CD4-positive, alpha-beta T cell treated with Interleukin-17A for 1 hour (primary cell): Measurements from ENCODE around the gene DMKN.
A peak's percentile ranks its signal among the peaks of the same experiment; 100 is the strongest.
"Not testable (repeated sequence)": the region's sequence is repeated elsewhere in the genome, so short reads cannot be mapped to it uniquely, and the experiment has no call there.

Experiments
- DNase-seq: peaks from one replicate; pipeline ENCODE4 v3.0.0-alpha.2; 2020

DMKN gene

DNA sequence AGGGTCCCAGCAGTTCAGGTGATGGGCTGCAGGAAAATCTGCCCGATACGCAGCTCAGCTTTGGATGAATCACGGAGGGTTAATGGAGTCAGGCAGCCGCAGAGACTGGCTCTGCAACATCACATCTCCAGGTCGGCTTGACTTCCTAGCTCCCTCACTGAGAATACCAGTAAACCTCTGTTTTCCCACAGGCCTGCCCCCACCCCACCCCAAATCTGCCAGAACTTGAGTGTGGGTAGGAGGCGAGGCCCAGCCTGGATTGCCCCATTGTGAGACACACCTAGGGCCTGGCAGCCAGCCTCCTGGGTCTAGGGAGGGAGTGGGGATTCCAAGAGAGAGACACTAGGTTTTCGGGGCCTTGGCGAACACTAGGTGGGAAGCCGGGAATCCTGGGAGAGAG, 19.5 kb downstream of the DMKN start:
- DNase-seq, result no peak

DNA sequence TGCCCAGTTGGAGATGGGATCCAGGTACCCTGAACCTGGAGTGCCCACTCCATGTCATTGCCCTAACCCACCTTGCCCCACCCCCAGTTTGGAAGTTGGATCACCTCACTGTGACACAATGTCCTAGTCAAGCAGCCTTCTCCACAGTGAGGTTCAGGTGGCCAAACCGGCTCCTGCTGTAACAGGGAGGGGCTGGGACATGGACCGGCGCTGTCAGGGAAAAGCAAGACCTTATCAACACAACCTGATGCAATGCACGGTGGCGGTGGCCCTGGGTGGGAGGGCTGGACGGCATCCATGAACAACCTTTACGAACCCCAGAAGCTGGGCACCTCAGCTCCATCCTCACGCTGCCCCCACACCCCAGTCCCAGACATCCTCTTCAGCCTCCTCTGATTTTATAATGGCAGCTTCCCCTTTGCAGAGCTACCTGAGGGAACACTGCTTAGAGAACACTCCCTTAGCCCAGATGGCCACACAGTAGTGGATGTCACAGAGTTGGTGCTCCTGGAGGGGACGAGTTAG, 21.6 kb downstream of the DMKN start:
- DNase-seq, result no peak

DNA sequence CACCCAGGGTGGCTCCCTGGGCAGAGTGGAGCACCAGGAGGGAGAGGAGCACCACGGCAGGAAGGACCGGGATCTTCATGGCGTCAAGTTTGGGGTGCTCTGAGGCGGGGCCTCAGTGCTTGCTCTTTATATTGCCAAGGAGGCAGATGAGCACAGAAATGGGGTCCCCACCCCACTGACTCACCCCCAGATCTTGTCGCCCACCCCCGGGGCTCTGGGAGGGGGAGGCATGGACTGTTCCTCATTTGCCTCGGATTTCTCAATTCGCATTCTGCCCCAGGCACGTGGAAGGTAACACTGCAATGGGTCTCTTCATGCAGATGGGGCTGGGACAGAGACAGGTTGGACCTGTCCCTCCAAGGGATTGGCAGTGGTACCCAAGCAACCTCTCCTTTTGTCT, 23.1 kb downstream of the DMKN start, which contains the start of gene KRTDAP:
TSS of gene KRTDAP (minus strand) at position 101 of the 400 bp plus-strand sequence. CDS start at position 79, 22 bp downstream.
- no peak for DNase-seq

- DNase-seq, result no peak
These were observed 24.8 kb downstream of the DMKN start for GRCh38 chr19:35488677-35489076.

GRCh38 chr19:35487656-35488182, 25.7 kb downstream of the DMKN start:
- DNase-seq, result no peak

GRCh38 chr19:35486268-35486708, 27.2 kb downstream of the DMKN start:
- no peak for DNase-seq

- DNase-seq, result no peak
These were observed 29.0 kb downstream of the DMKN start for GRCh38 chr19:35484252-35485036.

GRCh38 chr19:35483089-35483488, 30.4 kb downstream of the DMKN start:
- DNase-seq, result no peak

DNA sequence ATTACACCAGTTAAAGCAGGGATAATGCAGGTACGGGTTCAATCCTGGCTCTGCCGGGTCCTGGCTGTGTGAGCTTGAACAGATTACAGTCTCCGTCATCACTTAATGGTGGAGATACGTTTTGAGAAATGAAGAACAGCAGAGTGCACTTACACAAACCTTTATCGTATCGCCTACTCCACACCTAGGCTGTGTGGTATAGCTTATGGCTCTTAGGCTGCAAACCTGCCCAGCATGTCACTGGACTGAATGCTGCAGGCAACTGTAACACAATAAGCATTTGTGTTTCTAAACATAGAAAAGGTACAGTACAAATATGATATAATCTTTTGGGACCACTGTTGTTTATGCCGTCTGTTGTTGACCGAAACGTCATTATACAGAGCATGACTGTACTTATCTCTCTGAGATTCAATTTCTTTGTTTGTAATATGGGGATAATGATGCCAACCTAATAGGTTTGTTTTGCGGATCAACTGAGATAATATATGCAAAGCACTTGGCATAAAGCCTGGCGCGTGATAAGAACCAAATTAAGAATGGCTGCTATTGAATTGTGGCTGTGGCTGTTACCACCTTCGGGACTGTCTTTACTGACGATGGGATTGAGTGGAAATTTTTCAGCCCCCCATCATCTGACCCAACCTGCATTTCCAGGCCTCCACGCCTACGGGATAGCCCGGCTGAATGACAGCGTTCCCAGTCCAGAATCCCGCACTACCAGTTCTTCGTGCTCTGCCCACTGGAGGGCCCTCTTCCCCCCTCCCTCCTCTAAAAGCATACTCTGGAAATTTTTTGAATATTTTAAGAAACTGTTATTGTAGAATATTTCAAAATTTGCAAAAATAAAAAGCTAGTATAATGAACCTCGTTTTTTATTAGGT, 34.4 kb downstream of the DMKN start:
- no peak for DNase-seq

DNA sequence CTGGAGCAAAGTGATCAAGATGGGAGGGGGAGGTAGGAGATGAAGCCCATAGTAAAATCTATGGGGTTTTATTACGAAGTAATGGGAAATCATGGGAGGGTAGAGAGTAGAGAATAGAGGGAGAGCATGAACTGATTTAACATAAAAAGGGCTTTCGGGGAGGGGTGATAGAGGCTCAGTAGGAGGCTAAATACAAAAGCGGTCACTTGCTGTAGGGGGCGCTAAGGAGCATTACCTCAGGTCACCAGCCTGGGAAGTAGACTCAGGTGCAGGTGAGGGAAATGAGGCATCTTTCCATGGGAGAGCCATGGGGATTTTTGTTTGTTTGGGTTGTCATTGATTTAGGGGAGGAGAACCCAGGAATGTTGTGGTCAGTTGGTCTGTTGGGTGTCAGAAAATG, 37.3 kb downstream of the DMKN start:
- no peak for DNase-seq

GRCh38 chr19:35474594-35474993, 38.9 kb downstream of the DMKN start:
- DNase-seq, result not testable (repeated sequence)

DNA sequence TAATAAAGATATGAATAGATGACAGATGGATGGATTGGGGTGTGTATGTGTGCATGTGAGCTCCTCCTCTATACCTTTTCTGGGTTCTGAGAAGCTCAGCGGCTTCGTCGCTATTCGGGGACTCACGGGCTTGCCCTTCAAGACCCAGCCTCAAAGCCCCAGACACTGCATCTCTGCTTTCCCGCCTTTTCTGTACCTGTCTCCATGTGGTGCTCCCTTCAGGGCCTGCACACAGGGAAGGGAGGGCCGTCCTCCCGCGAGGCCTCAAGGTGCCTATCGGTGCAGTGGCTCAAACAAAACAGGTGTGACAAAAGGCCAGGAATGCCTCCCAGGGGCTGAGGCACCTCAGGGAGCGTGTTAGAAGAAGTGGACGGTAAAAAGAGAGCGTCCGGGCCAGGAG, 39.3 kb downstream of the DMKN start:
- no peak for DNase-seq

- DNase-seq, result no peak
These were observed 41.5 kb downstream of the DMKN start for GRCh38 chr19:35471946-35472345.

DNA sequence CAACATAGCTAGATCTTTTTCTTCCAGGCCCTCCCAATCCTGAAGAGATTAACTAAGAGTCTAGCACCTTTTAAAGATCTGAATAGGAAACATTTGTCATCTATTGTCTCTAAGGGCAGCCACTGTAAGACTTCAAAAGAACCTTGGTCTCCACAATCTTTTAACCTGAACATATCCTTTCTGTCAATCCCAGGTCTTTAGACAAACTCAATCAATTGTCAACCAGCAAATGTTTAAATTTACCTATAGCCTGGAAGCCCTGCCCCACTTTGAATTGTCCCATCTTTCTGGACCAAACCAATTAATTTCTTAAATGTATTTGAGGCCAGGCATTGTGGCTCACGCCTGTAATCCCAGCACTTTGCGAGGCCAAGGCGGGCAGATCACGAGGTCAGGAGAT, 42.4 kb downstream of the DMKN start:
- not testable (repeated sequence) for DNase-seq

DNA sequence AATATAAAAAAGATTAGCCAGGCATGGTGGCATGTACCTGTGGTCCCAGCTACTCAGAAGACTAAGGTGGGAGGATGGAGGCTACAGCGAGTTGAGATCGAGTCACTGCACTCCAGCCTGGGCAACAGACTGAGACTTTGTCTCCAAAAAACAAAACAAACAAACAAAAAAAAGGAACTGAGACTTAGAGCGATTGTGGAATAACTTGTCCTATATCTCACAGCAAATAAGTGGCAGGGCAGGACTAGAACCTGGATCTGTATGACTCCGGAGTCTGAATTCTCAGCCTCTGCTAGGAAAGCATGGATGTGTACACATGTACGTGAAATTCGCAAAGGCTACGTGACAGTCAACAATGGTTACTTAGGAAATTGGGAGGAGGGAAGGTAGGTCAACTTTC, 43.3 kb downstream of the DMKN start:
- DNase-seq, result no peak

DNA sequence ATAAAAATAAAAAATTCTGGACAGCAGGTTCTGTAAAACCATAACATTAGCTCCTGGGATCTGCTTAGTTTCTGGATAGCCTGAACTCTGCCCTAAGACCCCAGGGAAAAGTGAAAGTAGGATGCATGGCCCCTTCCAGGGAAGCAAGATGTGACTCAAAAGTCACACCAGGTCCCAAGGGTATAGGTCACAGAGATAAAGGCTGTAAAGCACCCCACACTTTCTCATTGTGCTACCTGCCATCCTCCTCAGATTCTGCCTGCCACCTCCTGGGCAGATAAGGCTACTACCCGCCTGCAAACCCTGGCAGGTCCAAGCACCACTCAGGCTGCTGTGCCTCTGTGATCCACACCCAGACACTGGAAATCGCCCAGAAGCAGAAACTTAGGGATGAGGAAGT, 44.8 kb downstream of the DMKN start:
- DNase-seq, result peak; percentile 80

- DNase-seq, result no peak
These were observed 47.2 kb downstream of the DMKN start for GRCh38 chr19:35466259-35466658.

DNA sequence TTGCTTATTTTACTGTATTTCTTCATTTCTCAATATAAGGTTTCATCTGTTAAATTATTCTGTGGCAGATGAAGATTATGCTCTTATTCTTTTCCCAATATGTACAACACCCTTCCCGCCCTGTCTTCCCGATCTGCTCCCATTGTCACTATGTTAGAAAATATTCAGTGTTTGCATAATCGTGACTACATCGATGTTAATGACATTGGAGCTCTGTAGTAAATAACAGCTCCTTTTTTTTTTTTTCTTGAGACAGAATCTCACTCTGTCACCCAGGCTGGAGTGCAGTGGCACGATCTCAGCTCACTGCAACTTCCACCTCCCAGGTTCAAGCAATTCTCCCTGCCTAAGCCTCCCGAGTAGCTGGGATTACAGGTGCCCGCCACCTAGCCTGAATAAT, 50.5 kb downstream of the DMKN start:
- not testable (repeated sequence) for DNase-seq

DNA sequence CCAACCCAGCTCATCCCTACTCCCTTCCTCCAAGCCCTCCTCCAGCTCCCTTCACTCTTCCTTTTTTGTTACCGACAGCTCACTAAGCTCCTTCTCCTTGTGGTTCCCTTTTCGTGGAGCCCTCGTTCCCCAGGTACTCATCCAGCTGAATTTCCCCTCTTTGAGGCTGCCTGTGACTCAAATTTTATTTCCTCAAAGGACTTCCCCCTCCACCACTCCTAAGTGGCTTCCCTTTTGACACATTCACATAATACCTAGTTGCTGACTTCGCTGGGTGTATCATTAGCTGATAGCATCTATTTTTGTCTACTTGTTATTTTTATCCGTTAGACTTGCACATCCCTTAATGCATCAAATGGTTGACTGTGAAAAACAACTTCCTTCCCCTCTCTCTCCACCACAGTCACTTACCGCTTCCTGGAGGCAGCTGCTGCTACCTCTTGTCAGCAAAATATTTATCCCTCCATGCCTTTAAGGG, 50.9 kb downstream of the DMKN start:
- peak; percentile 87 for DNase-seq

DNA sequence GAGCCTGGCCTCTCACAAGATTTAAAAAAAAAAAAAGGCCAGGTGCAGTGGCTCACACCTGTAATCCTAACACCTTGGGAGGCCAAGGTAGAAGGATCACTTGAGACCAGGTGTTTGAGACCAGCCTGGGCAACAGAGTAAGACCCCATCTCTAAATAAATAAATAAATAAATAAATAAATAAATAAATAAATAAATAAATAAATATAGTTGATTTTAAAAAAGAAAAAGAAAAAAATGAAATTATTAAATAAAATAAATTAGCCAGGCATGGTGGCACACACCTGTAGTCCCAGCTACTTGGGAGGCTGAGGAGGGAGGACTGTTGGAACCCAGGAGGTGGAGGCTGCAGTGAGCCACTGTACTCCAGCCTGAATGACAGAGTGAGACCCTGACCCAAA, 51.7 kb downstream of the DMKN start:
- DNase-seq, result not testable (repeated sequence)

DNA sequence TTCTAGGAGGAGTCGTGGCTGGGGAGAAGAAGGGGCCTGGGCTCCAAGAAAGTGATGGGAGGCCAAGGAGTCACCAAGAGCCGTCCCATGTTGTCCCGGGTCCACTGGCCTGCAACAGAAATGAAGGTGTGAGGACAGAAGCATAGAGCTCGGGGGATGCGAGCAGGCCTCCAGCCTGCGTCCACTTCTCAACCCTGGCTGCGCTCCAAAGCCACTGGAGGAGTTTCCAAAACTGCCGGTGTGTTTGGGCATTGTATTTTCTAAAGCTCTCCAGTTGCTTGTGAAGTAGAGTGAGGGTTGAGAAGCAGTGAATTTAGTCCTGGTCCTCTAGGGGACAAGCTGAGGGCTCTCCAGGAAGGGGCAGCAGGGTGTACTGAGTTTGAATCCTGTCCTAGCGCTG, 52.4 kb downstream of the DMKN start:
- no peak for DNase-seq

GRCh38 chr19:35460608-35461007, 52.8 kb downstream of the DMKN start:
- no peak for DNase-seq

DNA sequence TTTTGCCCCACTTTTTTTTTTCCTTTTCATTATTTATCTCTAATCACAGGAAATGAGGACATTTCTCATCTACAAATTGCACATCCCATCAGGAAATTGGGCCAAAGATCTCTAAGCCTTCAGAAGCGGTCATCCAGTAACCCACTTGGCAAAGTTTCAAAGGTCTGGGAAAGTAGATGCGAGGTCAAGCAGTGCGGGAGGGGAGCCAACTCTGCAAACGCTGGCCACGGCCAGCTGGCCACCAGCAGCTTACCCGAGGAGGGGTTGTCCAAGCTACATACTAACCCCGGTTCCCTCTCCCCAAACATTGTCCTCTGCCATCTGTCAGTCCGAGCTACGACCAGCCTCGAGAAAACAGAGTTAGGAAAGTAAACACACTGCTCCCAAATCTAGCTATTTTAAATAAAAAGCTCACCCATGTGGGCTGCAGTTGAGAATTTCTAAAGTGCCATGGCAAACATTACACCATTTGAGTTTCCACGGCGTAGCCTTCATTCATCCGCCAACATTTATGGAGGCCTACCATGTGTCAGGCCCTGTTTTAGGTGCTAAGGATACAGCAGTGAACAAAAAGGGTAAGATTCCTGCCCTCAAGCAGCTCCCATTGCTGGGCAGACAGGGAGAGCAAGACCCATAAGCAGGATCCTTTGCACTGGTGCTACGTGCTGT, 53.9 kb downstream of the DMKN start:
- no peak for DNase-seq
